PC-9 (cell line): ENCODE data around the gene GAB4. TPM values are rescaled to one million over a fixed set of nuclear protein-coding genes. Genes with fewer than 3 reads are reported as not detected.

ENCODE experiments used
- BruUV-seq: library from RNA; stranded (reverse); fragments of 400-500 nt; replicated peaks from 2 replicates; lab custom pipeline; 2021; lab: Mats Ljungman, UMichigan
- CTCF ChIA-PET: fragments of 300-600 bp; sonication (Branson Sonifier 250); formaldehyde crosslinking; loops from one replicate; lab custom pipeline; 2022; ENCODE audit warnings: antibody characterized with exemption; lab: Charles Lee
- POLR2A ChIA-PET: fragments of 300-600 bp; sonication (Branson Sonifier 250); formaldehyde crosslinking; loops from one replicate; lab custom pipeline; 2022; ENCODE audit warnings: antibody characterized with exemption; ENCODE audit not compliant: unreplicated experiment; lab: Charles Lee
- DNase-seq, 2 experiments: peaks; one replicate each; pipeline versions ENCODE4 v3.0.0 to v3.0.0-alpha.2; 2015 to 2022; ENCODE audit warnings: mixed read lengths in 1 of 2
- H2AFZ ChIP-seq: fragments of 200-600 bp; sonication (generic); 2 replicates; pipeline ENCODE4 v1.8.1; 2017; ENCODE audit warnings: antibody characterized with exemption
- H3F3A ChIP-seq: fragments of 200-600 bp; sonication (generic); 2 replicates; pipeline ENCODE4 v1.8.1; 2017; ENCODE audit warnings: antibody characterized with exemption, mild to moderate bottlenecking, low read depth; ENCODE audit not compliant: insufficient read depth
- H3K27ac ChIP-seq: fragments of 200-600 bp; sonication (generic); 2 replicates; pipeline ENCODE4 v1.6.1; 2016; ENCODE audit warnings: mixed run types
- H3K27me3 ChIP-seq: fragments of 200-600 bp; sonication (generic); 2 replicates; pipeline ENCODE4 v1.6.1; 2016; ENCODE audit warnings: low read depth, mixed run types; ENCODE audit not compliant: insufficient read depth
- H3K36me3 ChIP-seq: fragments of 200-600 bp; sonication (generic); 2 replicates; pipeline ENCODE4 v1.6.1; 2016; ENCODE audit warnings: low read depth, mixed run types
- H3K4me1 ChIP-seq: fragments of 200-600 bp; sonication (generic); replicated peaks from 2 replicates; pipeline ENCODE4 v1.6.1; 2016; ENCODE audit warnings: mixed run types; ENCODE audit not compliant: insufficient read depth
- H3K4me2 ChIP-seq: fragments of 200-600 bp; sonication (generic); 2 replicates; pipeline ENCODE4 v1.6.1; 2017; ENCODE audit warnings: mixed run types
- H3K4me3 ChIP-seq: fragments of 200-600 bp; sonication (generic); 2 replicates; pipeline ENCODE4 v1.6.1; 2016; ENCODE audit warnings: mixed run types
- H3K79me2 ChIP-seq: fragments of 200-600 bp; sonication (generic); 2 replicates; pipeline ENCODE4 v1.6.1; 2017; ENCODE audit warnings: low read depth, mixed run types
- H3K9me2 ChIP-seq: fragments of 200-600 bp; sonication (generic); 2 replicates; pipeline ENCODE4 v1.8.1; 2017; ENCODE audit warnings: mild to moderate bottlenecking; ENCODE audit not compliant: insufficient read depth
- H3K9me3 ChIP-seq: fragments of 200-600 bp; sonication (generic); 2 replicates; pipeline ENCODE4 v1.8.1; 2016; ENCODE audit warnings: low read depth; ENCODE audit not compliant: insufficient read depth
- H4K20me1 ChIP-seq: fragments of 200-600 bp; sonication (generic); 2 replicates; pipeline ENCODE4 v1.8.1; 2017; ENCODE audit not compliant: insufficient read depth
- CTCF ChIP-seq: fragments of 200-600 bp; sonication (generic); conservative IDR thresholded peaks from 2 replicates; pipeline ENCODE4 v1.6.1; 2017; ENCODE audit warnings: mixed run types, antibody characterized with exemption, mild to moderate bottlenecking, moderate library complexity
- EZH2 ChIP-seq: fragments of 200-600 bp; sonication (generic); IDR thresholded peaks from 2 replicates; pipeline ENCODE4 v1.8.0; 2017; ENCODE audit warnings: antibody characterized with exemption, low read depth
- intact Hi-C: fragments of 100-400 bp; cut with micrococcal nuclease; formaldehyde crosslinking; loops from one replicate; pipeline ENCODE4 v1.10.0; 2022; ENCODE audit not compliant: unreplicated experiment
- total RNA-seq: library from RNA; stranded (reverse); gene quantifications from 2 replicates; pipeline ENCODE4 v1.2.3, GENCODE V29; 2021

GAB4 gene
- total RNA-seq, 1 experiment from 2014 or later = not detected

GRCh38 chr22:16988257-16988656 lies 19.8 kb downstream of the GAB4 start:
- POLR2A ChIA-PET = no interaction called here
- H3K27ac ChIP-seq = no peak overlapping the region
- no peak overlapping the region for H3K4me3 ChIP-seq
- TF ChIP-seq EZH2 (no peak), CTCF (no peak)
- no TSS peak for BruUV-seq
- CTCF ChIA-PET = no interaction called here
- intact Hi-C loops = no loop called here
- no peaks in the 10 kb centered on the region for H3K79me2 ChIP-seq
- H3K27me3 ChIP-seq = 0 out of 2 replicates have a peak, but pooled peaks cover 12% of the 10 kb centered on the region
- no peaks in the 10 kb centered on the region for H3F3A ChIP-seq
- H3K9me2 ChIP-seq = no peaks in the 10 kb centered on the region
- no peaks in the 10 kb centered on the region for H3K4me1 ChIP-seq
- no peaks in the 10 kb centered on the region for H4K20me1 ChIP-seq
- DNase-seq = no peak
- H2AFZ ChIP-seq = no peak overlapping the region
- H3K4me2 ChIP-seq = no peak overlapping the region
- no peaks in the 10 kb centered on the region for H3K9me3 ChIP-seq
- H3K36me3 ChIP-seq = no peaks in the 10 kb centered on the region

- no peaks in the 10 kb centered on the region for H3K9me3 ChIP-seq
- H3K9me2 ChIP-seq = no peaks in the 10 kb centered on the region
- intact Hi-C loops = no loop called here
- no peaks in the 10 kb centered on the region for H3K79me2 ChIP-seq
- TF ChIP-seq EZH2 (no peak), CTCF (no peak)
- H3K4me3 ChIP-seq = no peak overlapping the region
- H3F3A ChIP-seq = no peaks in the 10 kb centered on the region
- no peaks in the 10 kb centered on the region for H4K20me1 ChIP-seq
- ChIA-PET CTCF (no interaction called here), POLR2A (no interaction called here)
- H3K4me1 ChIP-seq = no peaks in the 10 kb centered on the region
- BruUV-seq = no TSS peak
- H3K4me2 ChIP-seq = no peak overlapping the region
- H3K36me3 ChIP-seq = no peaks in the 10 kb centered on the region
- H3K27me3 ChIP-seq = 0 out of 2 replicates have a peak, but pooled peaks cover 12% of the 10 kb centered on the region
- DNase-seq = no peak
- H2AFZ ChIP-seq = no peak overlapping the region
- H3K27ac ChIP-seq = no peak overlapping the region
Measured at GRCh38 chr22:16987822-16988221, 20.2 kb downstream of the GAB4 start.

- DNase-seq = no peak
- Histone ChIP-seq H2AFZ (no peak overlapping the region), H3F3A (no peaks in the 10 kb centered on the region), H3K27ac (no peak overlapping the region), H3K9me3 (no peaks in the 10 kb centered on the region), H3K4me3 (no peak overlapping the region), H3K27me3 (peaks cover 10% of the 10 kb centered on the region), H4K20me1 (no peaks in the 10 kb centered on the region), H3K79me2 (no peaks in the 10 kb centered on the region), H3K4me2 (no peak overlapping the region), H3K4me1 (no peaks in the 10 kb centered on the region), H3K36me3 (no peaks in the 10 kb centered on the region), H3K9me2 (no peaks in the 10 kb centered on the region)
- intact Hi-C loops = no loop called here
- TF ChIP-seq CTCF = no peak
- TF ChIP-seq EZH2 = no peak
- no TSS peak for BruUV-seq
- ChIA-PET POLR2A (no interaction called here), CTCF (no interaction called here)
Measured at GRCh38 chr22:16975155-16975885, 32.7 kb downstream of the GAB4 start.
